ENCODE results near the gene ATL3.

GRCh38 chr11:63611395-63611747 is 59.8 kb downstream of the ATL3 start:
- TF ChIP-seq, protein P1, sequence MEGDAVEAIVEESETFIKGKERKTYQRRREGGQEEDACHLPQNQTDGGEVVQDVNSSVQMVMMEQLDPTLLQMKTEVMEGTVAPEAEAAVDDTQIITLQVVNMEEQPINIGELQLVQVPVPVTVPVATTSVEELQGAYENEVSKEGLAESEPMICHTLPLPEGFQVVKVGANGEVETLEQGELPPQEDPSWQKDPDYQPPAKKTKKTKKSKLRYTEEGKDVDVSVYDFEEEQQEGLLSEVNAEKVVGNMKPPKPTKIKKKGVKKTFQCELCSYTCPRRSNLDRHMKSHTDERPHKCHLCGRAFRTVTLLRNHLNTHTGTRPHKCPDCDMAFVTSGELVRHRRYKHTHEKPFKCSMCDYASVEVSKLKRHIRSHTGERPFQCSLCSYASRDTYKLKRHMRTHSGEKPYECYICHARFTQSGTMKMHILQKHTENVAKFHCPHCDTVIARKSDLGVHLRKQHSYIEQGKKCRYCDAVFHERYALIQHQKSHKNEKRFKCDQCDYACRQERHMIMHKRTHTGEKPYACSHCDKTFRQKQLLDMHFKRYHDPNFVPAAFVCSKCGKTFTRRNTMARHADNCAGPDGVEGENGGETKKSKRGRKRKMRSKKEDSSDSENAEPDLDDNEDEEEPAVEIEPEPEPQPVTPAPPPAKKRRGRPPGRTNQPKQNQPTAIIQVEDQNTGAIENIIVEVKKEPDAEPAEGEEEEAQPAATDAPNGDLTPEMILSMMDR (IDR thresholded peaks at IDR 0.05; ENCODE audit: low read depth, low read length) = no peak
- no peak for TF ChIP-seq EZH2phosphoT487 (IDR thresholded peaks at IDR 0.05; ENCODE audit: low read depth)

All from OCI-LY3 (cell line).